Activated B cell treated with CpG ODN at 0.5 μM for 24 hours (primary cell): Measurements from ENCODE around the gene CDC42BPA. TPM values are rescaled to one million over a fixed set of nuclear protein-coding genes. Genes with fewer than 3 reads are reported as not detected.

Experiments used
- ATAC-seq: fragments of 200-7000 bp; cut with Tn5 transposase; one replicate; pipeline ENCODE4 v1.10.0; 2021; ENCODE audit warnings: low read depth, mild to moderate bottlenecking, moderate library complexity
- CTCF ChIA-PET: fragments of 350-600 bp; sonication (Branson Sonifier 250); formaldehyde crosslinking; loops from one replicate; lab custom pipeline; 2021; ENCODE audit warnings: antibody characterized with exemption; lab: Charles Lee
- POLR2A ChIA-PET: fragments of 350-600 bp; sonication (Branson Sonifier 250); formaldehyde crosslinking; loops from one replicate; lab custom pipeline; 2021; ENCODE audit warnings: antibody characterized with exemption; lab: Charles Lee
- DNase-seq: peaks from one replicate; pipeline ENCODE4 v3.0.0; 2022
- H3K27ac Mint-ChIP-seq: one replicate; pipeline ENCODE4 v1.8.0; 2020; ENCODE audit warnings: mixed read lengths
- H3K27me3 Mint-ChIP-seq: one replicate; pipeline ENCODE4 v1.8.0; 2021; ENCODE audit warnings: mixed read lengths
- H3K36me3 Mint-ChIP-seq: one replicate; pipeline ENCODE4 v1.8.0; 2021; ENCODE audit warnings: low read depth, mixed read lengths
- H3K4me1 Mint-ChIP-seq: one replicate; pipeline ENCODE4 v1.8.0; 2021; ENCODE audit warnings: mixed read lengths
- H3K4me3 Mint-ChIP-seq: one replicate; pipeline ENCODE4 v1.8.0; 2020; ENCODE audit warnings: mild to moderate bottlenecking, mixed read lengths
- H3K9me3 Mint-ChIP-seq: one replicate; pipeline ENCODE4 v1.8.0; 2020; ENCODE audit warnings: mixed read lengths
- CTCF ChIP-seq: fragments of 200-600 bp; IDR thresholded peaks from one replicate; pipeline ENCODE4 v1.8.0; 2022; ENCODE audit warnings: antibody characterized with exemption, mild to moderate bottlenecking
- intact Hi-C: fragments of 100-400 bp; cut with micrococcal nuclease; formaldehyde crosslinking; loops from one replicate; pipeline ENCODE4 v1.15.1; 2024
- total RNA-seq: library from RNA; stranded (reverse); gene quantifications from 2 replicates; pipeline ENCODE4 v1.2.3, GENCODE V29; 2022

The CDC42BPA gene
- total RNA-seq, 1 donor from 2014 or later: 0.29 TPM

GRCh38 chr1:226962421-226963391, 355.6 kb downstream of the CDC42BPA start:
- intact Hi-C loops: no loop called here
- Mint-ChIP-seq H3K4me3 (no peak overlapping the region), H3K27ac (no peak overlapping the region), H3K9me3 (no peaks in the 10 kb centered on the region), H3K4me1 (peaks cover 40% of the 10 kb centered on the region), H3K36me3 (peaks cover 42% of the 10 kb centered on the region), H3K27me3 (no peaks in the 10 kb centered on the region)
- DNase-seq (no peak), ATAC-seq (no peak)
- POLR2A ChIA-PET: no interaction called here
- CTCF ChIA-PET: no interaction called here
- TF ChIP-seq CTCF: no peak

- Mint-ChIP-seq H3K27me3 (no peaks in the 10 kb centered on the region), H3K9me3 (no peaks in the 10 kb centered on the region), H3K36me3 (peaks cover 31% of the 10 kb centered on the region), H3K27ac (no peak overlapping the region), H3K4me3 (no peak overlapping the region), H3K4me1 (peaks cover 45% of the 10 kb centered on the region)
- ChIA-PET POLR2A (interaction anchor here (0.7 kb wide), 1 partner anchor 21 kb away, joined by 3 read pairs; the partner anchor contains the start of gene COQ8A), CTCF (no interaction called here)
- intact Hi-C loops: no loop called here
- no peak for DNase-seq
- TF ChIP-seq CTCF: no peak
- ATAC-seq: no peak
Measured at GRCh38 chr1:226960944-226961765, 357.1 kb downstream of the CDC42BPA start.

GRCh38 chr1:226960256-226960655, 358.0 kb downstream of the CDC42BPA start:
- no peak for TF ChIP-seq CTCF
- H3K36me3 Mint-ChIP-seq: peaks cover 23% of the 10 kb centered on the region
- H3K4me3 Mint-ChIP-seq: no peak overlapping the region
- no peak overlapping the region for H3K27ac Mint-ChIP-seq
- H3K9me3 Mint-ChIP-seq: no peaks in the 10 kb centered on the region
- ChIA-PET CTCF (no interaction called here), POLR2A (interaction anchor here (0.7 kb wide), 1 partner anchor 20 kb away, joined by 3 read pairs; the partner anchor contains the start of gene COQ8A)
- intact Hi-C loops: no loop called here
- peaks cover 45% of the 10 kb centered on the region for H3K4me1 Mint-ChIP-seq
- ATAC-seq (no peak), DNase-seq (no peak)
- H3K27me3 Mint-ChIP-seq: no peaks in the 10 kb centered on the region

- Mint-ChIP-seq H3K9me3 (no peaks in the 10 kb centered on the region), H3K4me1 (peaks cover 48% of the 10 kb centered on the region), H3K27me3 (no peaks in the 10 kb centered on the region), H3K27ac (no peak overlapping the region), H3K36me3 (peaks cover 20% of the 10 kb centered on the region), H3K4me3 (no peak overlapping the region)
- DNase-seq: no peak
- CTCF ChIA-PET: no interaction called here
- intact Hi-C loops: no loop called here
- no peak for TF ChIP-seq CTCF
- no peak for ATAC-seq
- POLR2A ChIA-PET: no interaction called here
Measured at GRCh38 chr1:226958300-226958699, 360.0 kb downstream of the CDC42BPA start.
